HEK293T (cell line): Measurements from ENCODE around the gene DMAC2.

Experiments used
- ARNT ChIP-seq: fragments of 450-650 bp; IDR thresholded peaks from 2 replicates; pipeline ENCODE4 v1.6.1; 2017; ENCODE audit warnings: mild to moderate bottlenecking
- FOXA1 ChIP-seq: fragments of 450-650 bp; IDR thresholded peaks from 2 replicates; pipeline ENCODE4 v1.6.1; 2016; ENCODE audit warnings: mild to moderate bottlenecking
- FOXK2 ChIP-seq: fragments of 450-650 bp; IDR thresholded peaks from 2 replicates; pipeline ENCODE4 v1.6.1; 2016; ENCODE audit warnings: mild to moderate bottlenecking
- SP1 ChIP-seq: fragments of 450-650 bp; IDR thresholded peaks from 2 replicates; pipeline ENCODE4 v1.6.1; 2017
- SUZ12 ChIP-seq: fragments of 450-650 bp; IDR thresholded peaks from 2 replicates; pipeline ENCODE4 v1.6.1; 2016; ENCODE audit warnings: mild to moderate bottlenecking
- ZNF384 ChIP-seq: fragments of 450-650 bp; IDR thresholded peaks from 2 replicates; pipeline ENCODE4 v1.6.1; 2016

DNA sequence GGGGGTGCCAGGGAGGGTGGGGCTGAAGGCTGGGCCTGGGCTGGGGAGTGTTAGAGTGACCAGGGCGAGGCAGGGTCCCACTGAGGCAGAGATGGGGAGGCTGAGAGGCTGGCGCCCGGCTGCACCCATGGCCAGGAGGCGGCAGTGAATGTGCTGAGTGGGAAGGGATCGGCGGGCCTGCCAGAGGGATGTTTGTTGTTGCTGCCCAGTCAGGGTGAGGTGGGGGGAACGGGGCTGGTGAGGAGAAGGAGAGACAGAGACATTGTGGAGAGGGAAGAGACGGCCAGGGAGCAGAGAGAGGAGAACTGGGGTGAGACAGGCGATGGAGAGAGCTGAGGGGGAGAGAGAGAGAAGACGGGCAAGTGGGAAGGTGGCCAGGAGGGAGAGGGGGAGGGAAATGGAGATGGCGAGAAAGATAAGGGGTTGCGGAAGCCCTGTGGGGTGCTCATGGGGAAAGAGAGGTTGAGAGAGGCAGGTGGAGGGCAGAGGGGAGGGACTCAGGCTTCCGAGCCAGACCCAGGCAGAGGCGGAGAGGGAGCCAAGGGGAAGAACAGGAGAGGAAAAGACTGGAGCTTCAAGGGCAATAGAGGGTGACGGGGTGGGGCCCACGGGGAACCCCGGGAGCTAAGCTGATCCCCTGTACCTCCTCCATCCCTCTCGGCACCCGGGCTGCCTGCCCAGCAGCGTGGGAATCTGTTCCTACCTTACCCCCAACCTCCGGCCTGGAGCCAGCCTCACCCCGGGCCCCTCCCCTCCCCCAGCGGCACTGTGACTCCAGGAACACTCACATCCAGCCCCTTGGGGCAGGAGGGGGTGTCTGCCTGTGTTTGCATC, 11.8 kb downstream of the DMAC2 start:
- no peak for TF ChIP-seq ARNT
- TF ChIP-seq SP1: no peak
- no peak for TF ChIP-seq ZNF384
- no peak for TF ChIP-seq SUZ12
- TF ChIP-seq FOXK2: no peak
- TF ChIP-seq FOXA1: no peak
